Upper lobe of left lung (tissue), 6 donors: ENCODE data around the gene CLIP1. TPM values are rescaled to one million over a fixed set of nuclear protein-coding genes. Genes with fewer than 3 reads are reported as not detected.
"Not testable (repeated sequence)": the region's sequence is repeated elsewhere in the genome, so short reads cannot be mapped to it uniquely, and the experiment has no call there.

Experiments
- ATAC-seq, 2 donors: fragments of 200-7000 bp; cut with Tn5 transposase; one replicate each; pipeline ENCODE4 v1.9.1; 2022; ENCODE audit warnings: mild to moderate bottlenecking in 2 of 2, moderate library complexity in 2 of 2; ENCODE audit not compliant: low FRiP score in 2 of 2
- DNase-seq, 2 donors: peaks; one replicate each; pipeline ENCODE4 v3.0.0-alpha.2; 2019 to 2020
- H3K27ac ChIP-seq, 4 donors: fragments of 200-600 bp; sonication (generic); one replicate each; pipeline ENCODE4 v1.5.1; 2016 to 2019
- H3K27me3 ChIP-seq, 4 donors: fragments of 200-600 bp; sonication (generic); one replicate each; pipeline ENCODE4 v1.5.1; 2017 to 2019
- H3K36me3 ChIP-seq, 4 donors: fragments of 200-600 bp; sonication (generic); one replicate each; pipeline ENCODE4 v1.5.1; 2016 to 2019
- H3K4me1 ChIP-seq, 4 donors: fragments of 200-600 bp; sonication (generic); one replicate each; pipeline ENCODE4 v1.5.1; 2018 to 2019
- H3K4me3 ChIP-seq, 4 donors: fragments of 200-600 bp; sonication (generic); one replicate each; pipeline ENCODE4 v1.5.1; 2017 to 2019; ENCODE audit warnings: mild to moderate bottlenecking in 2 of 4, moderate library complexity in 1 of 4
- H3K9me3 ChIP-seq, 4 donors: fragments of 200-600 bp; sonication (generic); one replicate each; pipeline ENCODE4 v1.5.1; 2018 to 2019
- EP300 ChIP-seq, 4 donors: sonication (generic); formaldehyde crosslinking; IDR thresholded peaks; one replicate each; pipeline ENCODE4 v1.5.1; 2017; ENCODE audit warnings: antibody characterized with exemption in 4 of 4, control low read depth in 2 of 4
- POLR2A ChIP-seq, 4 donors: fragments of 450-650 bp; IDR thresholded peaks; one replicate each; pipeline ENCODE4 v1.5.1; 2016 to 2017; ENCODE audit warnings: antibody characterized with exemption in 4 of 4, mild to moderate bottlenecking in 2 of 4
- POLR2AphosphoS5 ChIP-seq, 2 donors: sonication (generic); formaldehyde crosslinking; IDR thresholded peaks; one replicate each; pipeline ENCODE4 v1.5.1; 2017; ENCODE audit warnings: antibody characterized with exemption in 2 of 2
- WGBS, 2 donors: methylation state at CpG; one replicate each; pipeline ENCODE4 v1.1.5; 2017 to 2018; 5-methylcytosine and 5-hydroxymethylcytosine counted together
- total RNA-seq, 6 donors: library from RNA; depleted of rRNA in 4 of 6; stranded (reverse); fragments of >200 nt in 4 of 6; gene quantifications; one replicate each; pipeline versions ENCODE4 v1.1.0 to v1.2.1, GENCODE V29; 2016 to 2021
- TF ChIP-seq, protein P1 (sequence below), 6 experiments: fragments of 450-650 bp in 4 of 6; fragments of 200-600 bp in 2 of 6; sonication (generic) in 2 of 6; IDR thresholded peaks; one replicate each; pipeline ENCODE4 v1.5.1; 2016 to 2019; ENCODE audit warnings: antibody characterized with exemption in 6 of 6
- donor health status: DM: no; HTN: no; CAD: no; lungs with moderate emphysema.
- donor health status: DM: no; HTN: yes; CAD: no; lungs with severe emphysema.

CLIP1 gene
- total RNA-seq, 6 donors from 2014 or later: 78.4 to 152 (median 104) TPM

DNA sequence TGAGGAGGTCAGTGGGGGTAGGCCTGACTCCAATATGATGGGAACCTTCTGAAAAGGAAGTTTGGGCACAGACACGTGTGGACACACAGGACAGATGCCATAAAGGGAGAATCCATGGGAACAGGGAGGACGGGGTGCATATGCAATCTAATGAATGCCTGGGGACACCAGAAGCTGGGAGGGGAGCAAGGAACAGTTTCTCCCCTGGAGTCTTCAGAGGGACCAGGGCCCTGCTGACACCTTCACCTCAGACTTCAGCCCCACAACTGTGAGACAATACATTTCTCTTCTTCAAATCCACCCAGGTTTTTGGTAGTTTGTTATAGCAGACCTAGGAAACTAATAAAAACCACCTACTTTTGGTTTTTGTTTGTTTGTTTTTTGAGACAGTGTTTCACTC is 35.2 kb upstream of the CLIP1 start:
- DNase-seq (no peak), ATAC-seq (no peak)
- H3K36me3 ChIP-seq: no peaks in the 10 kb centered on the region
- TF ChIP-seq, protein P1, sequence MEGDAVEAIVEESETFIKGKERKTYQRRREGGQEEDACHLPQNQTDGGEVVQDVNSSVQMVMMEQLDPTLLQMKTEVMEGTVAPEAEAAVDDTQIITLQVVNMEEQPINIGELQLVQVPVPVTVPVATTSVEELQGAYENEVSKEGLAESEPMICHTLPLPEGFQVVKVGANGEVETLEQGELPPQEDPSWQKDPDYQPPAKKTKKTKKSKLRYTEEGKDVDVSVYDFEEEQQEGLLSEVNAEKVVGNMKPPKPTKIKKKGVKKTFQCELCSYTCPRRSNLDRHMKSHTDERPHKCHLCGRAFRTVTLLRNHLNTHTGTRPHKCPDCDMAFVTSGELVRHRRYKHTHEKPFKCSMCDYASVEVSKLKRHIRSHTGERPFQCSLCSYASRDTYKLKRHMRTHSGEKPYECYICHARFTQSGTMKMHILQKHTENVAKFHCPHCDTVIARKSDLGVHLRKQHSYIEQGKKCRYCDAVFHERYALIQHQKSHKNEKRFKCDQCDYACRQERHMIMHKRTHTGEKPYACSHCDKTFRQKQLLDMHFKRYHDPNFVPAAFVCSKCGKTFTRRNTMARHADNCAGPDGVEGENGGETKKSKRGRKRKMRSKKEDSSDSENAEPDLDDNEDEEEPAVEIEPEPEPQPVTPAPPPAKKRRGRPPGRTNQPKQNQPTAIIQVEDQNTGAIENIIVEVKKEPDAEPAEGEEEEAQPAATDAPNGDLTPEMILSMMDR (IDR thresholded peaks at IDR 0.05): no peak
- TF ChIP-seq POLR2AphosphoS5 (IDR thresholded peaks at IDR 0.05): no peak
- TF ChIP-seq EP300 (IDR thresholded peaks at IDR 0.05): no peak
- TF ChIP-seq POLR2A (IDR thresholded peaks at IDR 0.05): no peak
- peaks cover 0 to 7% (median 6%) of the 10 kb centered on the region in 4 donors for H3K4me1 ChIP-seq
- 73 to 74% methylated on average over 2 of the region's 2 CpGs for WGBS, 2 donors
- no peak overlapping the region for H3K4me3 ChIP-seq
- no peaks in the 10 kb centered on the region for H3K27me3 ChIP-seq
- H3K27ac ChIP-seq: no peak overlapping the region
- H3K9me3 ChIP-seq: no peaks in the 10 kb centered on the region

DNA sequence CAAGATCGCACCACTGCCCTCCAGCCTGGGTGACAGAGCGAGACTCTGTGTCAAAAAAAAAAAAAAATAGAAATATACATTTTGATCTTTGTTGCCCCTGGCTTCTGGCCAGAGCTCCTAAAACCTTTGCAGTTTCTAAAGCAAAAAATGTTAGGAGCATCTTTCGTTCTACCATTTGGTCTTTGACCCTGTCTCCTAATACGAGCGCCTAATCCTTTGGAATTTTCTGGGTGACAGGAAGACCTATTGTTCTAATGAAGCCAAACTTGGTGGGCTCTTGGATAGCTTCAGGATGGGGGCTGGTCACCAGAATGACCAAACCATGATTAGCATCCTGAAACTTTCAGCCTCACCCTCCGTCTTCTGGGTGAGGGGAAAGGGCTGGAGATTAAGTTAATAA is 32.3 kb upstream of the CLIP1 start:
- Histone ChIP-seq H3K4me1 (peaks cover 0 to 7% (median 6%) of the 10 kb centered on the region in 4 donors), H3K27me3 (no peaks in the 10 kb centered on the region), H3K9me3 (no peaks in the 10 kb centered on the region), H3K27ac (no peak overlapping the region), H3K4me3 (no peak overlapping the region), H3K36me3 (no peaks in the 10 kb centered on the region)
- no peak for TF ChIP-seq EP300 (IDR thresholded peaks at IDR 0.05)
- TF ChIP-seq POLR2AphosphoS5 (IDR thresholded peaks at IDR 0.05): no peak
- TF ChIP-seq, protein P1 (IDR thresholded peaks at IDR 0.05): no peak
- TF ChIP-seq POLR2A (IDR thresholded peaks at IDR 0.05): no peak
- ATAC-seq (no peak), DNase-seq (no peak)
- WGBS, 2 donors: 73 to 74% methylated on average over 6 of the region's 6 CpGs

DNA sequence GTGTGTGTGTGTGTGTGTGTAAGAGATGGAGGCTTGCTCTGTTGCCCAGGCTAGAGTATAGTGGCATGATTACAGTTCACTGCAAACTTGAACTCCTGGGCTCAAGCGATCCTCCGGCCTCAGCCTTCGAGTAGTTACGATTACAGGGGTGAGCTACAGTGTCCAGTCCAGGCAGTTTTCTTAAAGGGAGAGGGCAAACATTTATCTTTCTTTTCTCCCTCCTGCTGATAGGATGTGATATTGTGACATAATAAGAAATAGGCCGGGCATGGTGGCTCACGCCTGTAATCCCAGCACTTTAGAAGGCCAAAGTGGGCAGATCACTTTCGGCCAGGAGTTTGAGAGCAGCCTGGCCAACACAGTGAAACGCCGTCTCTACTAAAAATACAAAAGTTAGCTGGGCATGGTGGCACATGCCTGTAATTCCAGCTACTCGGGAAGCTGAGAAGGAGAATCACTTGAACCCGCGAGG is 31.8 kb upstream of the CLIP1 start:
- TF ChIP-seq, protein P1 (IDR thresholded peaks at IDR 0.05): no peak
- no peak for TF ChIP-seq POLR2AphosphoS5 (IDR thresholded peaks at IDR 0.05)
- TF ChIP-seq EP300 (IDR thresholded peaks at IDR 0.05): no peak
- TF ChIP-seq POLR2A (IDR thresholded peaks at IDR 0.05): no peak
- DNase-seq: no peak
- WGBS, 2 donors: 87 to 93% methylated on average over 10 to 12 of the region's 12 CpGs
- ATAC-seq: no peak
- Histone ChIP-seq H3K27ac (no peak overlapping the region), H3K36me3 (no peaks in the 10 kb centered on the region), H3K27me3 (no peaks in the 10 kb centered on the region), H3K9me3 (no peaks in the 10 kb centered on the region), H3K4me3 (no peak overlapping the region), H3K4me1 (peaks cover 0 to 7% (median 6%) of the 10 kb centered on the region in 4 donors)

DNA sequence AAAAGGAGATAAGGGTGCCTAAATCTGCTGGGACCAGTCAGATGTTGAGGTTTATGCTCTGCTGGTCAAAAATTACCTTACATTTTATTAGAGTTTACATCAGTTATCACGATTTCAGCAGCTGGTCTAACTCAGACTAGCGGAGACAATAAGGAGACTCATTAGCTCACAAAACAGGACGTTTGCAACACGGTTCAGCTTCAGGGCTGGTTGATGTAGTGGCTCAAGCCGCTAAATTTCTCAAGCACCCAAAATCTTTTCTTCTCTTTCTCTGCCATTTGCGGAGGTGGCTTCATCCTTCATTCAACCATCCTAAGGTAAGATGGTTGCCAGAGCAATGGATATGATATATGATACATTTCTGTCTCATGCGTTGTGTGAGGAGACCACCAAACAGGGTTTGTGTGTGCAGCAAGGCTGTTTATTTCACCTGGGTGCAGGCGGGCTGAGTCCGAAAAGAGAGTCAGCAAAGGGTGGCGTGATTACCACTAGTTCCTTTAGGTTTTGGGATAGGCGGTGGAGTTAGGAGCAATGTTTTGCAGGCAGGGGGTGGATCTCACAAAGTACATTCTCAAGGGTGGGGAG is 30.3 kb upstream of the CLIP1 start:
- Histone ChIP-seq H3K36me3 (no peaks in the 10 kb centered on the region), H3K4me1 (peaks cover 0 to 7% (median 6%) of the 10 kb centered on the region in 4 donors), H3K4me3 (no peak overlapping the region), H3K27me3 (no peaks in the 10 kb centered on the region), H3K9me3 (no peaks in the 10 kb centered on the region), H3K27ac (no peak overlapping the region)
- ATAC-seq: no peak
- no peak for DNase-seq
- 75 to 77% methylated on average over 11 of the region's 11 CpGs for WGBS, 2 donors
- TF ChIP-seq POLR2A (IDR thresholded peaks at IDR 0.05): no peak
- no peak for TF ChIP-seq EP300 (IDR thresholded peaks at IDR 0.05)
- no peak for TF ChIP-seq POLR2AphosphoS5 (IDR thresholded peaks at IDR 0.05)
- TF ChIP-seq, protein P1 (IDR thresholded peaks at IDR 0.05): no peak

DNA sequence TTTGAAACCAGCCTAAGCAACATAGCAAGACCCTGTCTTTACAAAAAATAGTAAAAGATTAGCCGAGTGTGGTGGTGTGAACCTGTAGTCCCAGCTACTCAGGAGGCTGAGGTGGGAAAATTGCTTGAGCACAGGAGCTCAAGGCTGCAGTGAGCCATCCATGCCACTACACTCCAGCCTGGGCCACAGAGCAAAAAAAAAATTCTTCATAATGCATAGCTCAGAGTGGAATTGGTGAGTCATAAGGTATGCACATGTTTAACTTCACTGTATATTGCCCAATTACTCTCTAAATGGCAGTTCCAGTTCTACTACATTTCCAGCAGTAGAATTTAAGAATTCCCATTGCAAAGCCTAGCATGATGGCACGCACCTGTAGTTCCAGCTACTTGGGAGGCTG is 26.8 kb upstream of the CLIP1 start:
- WGBS, 2 donors: 96 to 97% methylated on average over 2 of the region's 2 CpGs
- DNase-seq (no peak), ATAC-seq (no peak)
- H3K36me3 ChIP-seq: no peaks in the 10 kb centered on the region
- H3K4me1 ChIP-seq: peaks cover 0 to 7% (median 6%) of the 10 kb centered on the region in 4 donors
- no peaks in the 10 kb centered on the region for H3K27me3 ChIP-seq
- no peaks in the 10 kb centered on the region for H3K9me3 ChIP-seq
- TF ChIP-seq POLR2A (IDR thresholded peaks at IDR 0.05): no peak
- no peak for TF ChIP-seq POLR2AphosphoS5 (IDR thresholded peaks at IDR 0.05)
- TF ChIP-seq, protein P1 (IDR thresholded peaks at IDR 0.05): no peak
- TF ChIP-seq EP300 (IDR thresholded peaks at IDR 0.05): no peak
- H3K27ac ChIP-seq: no peak overlapping the region
- H3K4me3 ChIP-seq: no peak overlapping the region

DNA sequence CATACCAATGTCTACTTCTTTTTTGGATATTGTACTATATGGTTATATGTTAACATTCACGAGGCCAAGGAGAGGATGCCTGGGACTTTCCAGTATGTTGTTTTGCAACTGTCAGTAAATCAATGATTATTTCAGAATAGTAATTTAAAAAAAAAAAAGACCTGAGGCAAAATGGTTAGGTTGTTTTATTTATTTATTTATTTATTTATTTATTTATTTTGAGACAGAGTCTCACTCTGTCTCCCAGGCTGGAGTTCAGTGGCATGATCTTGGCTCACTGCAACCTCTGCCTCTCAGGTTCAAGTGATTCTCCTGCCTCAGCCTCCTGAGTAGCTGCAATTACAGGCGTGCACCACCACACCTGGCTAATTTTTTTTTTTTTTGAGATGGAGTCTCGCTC is 25.4 kb upstream of the CLIP1 start:
- not testable (repeated sequence) for ATAC-seq, H3K27ac ChIP-seq, DNase-seq, H3K27me3 ChIP-seq, H3K4me3 ChIP-seq, H3K36me3 ChIP-seq, H3K9me3 ChIP-seq, H3K4me1 ChIP-seq
- WGBS, 2 donors: 91 to 98% methylated on average over 3 of the region's 3 CpGs

DNA sequence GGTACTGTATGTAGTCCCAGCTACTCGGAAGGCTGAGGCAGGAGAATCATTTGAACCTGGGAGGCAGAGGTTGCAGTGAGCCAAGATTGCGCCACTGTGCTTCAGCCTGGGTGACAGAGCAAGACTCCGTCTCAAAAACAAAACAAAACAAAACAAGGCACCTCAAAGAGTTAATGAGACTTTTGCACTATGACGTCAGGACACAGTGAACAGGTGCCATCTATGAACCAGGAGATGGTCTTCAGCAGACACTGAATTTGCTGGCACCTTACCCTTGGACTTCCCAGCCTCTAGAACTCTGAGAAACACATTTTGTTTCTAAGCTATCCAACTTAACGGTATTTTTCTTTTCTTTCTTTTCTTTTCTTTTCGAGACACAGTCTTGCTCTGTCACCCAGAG is 23.9 kb upstream of the CLIP1 start:
- ATAC-seq, DNase-seq: not testable (repeated sequence)
- 84 to 89% methylated on average over 6 of the region's 6 CpGs for WGBS, 2 donors

More for the DNA sequence above, 23.9 kb upstream of the CLIP1 start:
- H3K9me3 ChIP-seq, H3K4me1 ChIP-seq, H3K27ac ChIP-seq, H3K4me3 ChIP-seq, H3K27me3 ChIP-seq, H3K36me3 ChIP-seq: not testable (repeated sequence)
